SK-N-SH treated with all-trans-retinoic acid at 6 μM for 48 hours (cell line): Measurements from ENCODE around the gene PDZD2.

Experiments
- ATAC-seq: fragments of 200-7000 bp; cut with Tn5 transposase; 3 replicates; pipeline ENCODE4 v1.9.1; 2020; ENCODE audit warnings: mild to moderate bottlenecking, moderate library complexity
- ARNTL ChIP-seq: fragments of 450-650 bp; formaldehyde crosslinking; IDR thresholded peaks from 2 replicates; pipeline ENCODE4 v1.5.0; 2020; ENCODE audit warnings: low read depth, mild to moderate bottlenecking, moderate library complexity, borderline replicate concordance
- BACH2 ChIP-seq: fragments of 250-450 bp; sonication (Bioruptor Pico); IDR thresholded peaks from 2 replicates; pipeline ENCODE4 v1.9.0; 2021; ENCODE audit warnings: mild to moderate bottlenecking, borderline replicate concordance
- CSDC2 ChIP-seq: fragments of 250-450 bp; sonication (Bioruptor Pico); IDR thresholded peaks from 2 replicates; pipeline ENCODE4 v1.5.0; 2020; ENCODE audit warnings: mild to moderate bottlenecking, moderate library complexity
- ESRRG ChIP-seq: fragments of 250-450 bp; sonication (Bioruptor Pico); IDR thresholded peaks from 2 replicates; pipeline ENCODE4 v1.6.1; 2021; ENCODE audit warnings: mild to moderate bottlenecking
- GLIS3 ChIP-seq: fragments of 250-450 bp; sonication (Bioruptor Pico); IDR thresholded peaks from 2 replicates; pipeline ENCODE4 v1.5.0; 2020; ENCODE audit warnings: mild to moderate bottlenecking, moderate library complexity
- ISL1 ChIP-seq: fragments of 250-450 bp; sonication (Bioruptor Pico); IDR thresholded peaks from 2 replicates; pipeline ENCODE4 v2.1.2; 2022; ENCODE audit warnings: mild to moderate bottlenecking, moderate library complexity
- OSR1 ChIP-seq: fragments of 250-450 bp; sonication (Bioruptor Pico); IDR thresholded peaks from 2 replicates; pipeline ENCODE4 v1.8.0; 2022; ENCODE audit warnings: moderate library complexity, mild to moderate bottlenecking, inconsistent platforms
- PPARA ChIP-seq: fragments of 250-450 bp; sonication (Bioruptor Pico); IDR thresholded peaks from 2 replicates; pipeline ENCODE4 v1.5.0; 2020; ENCODE audit warnings: mild to moderate bottlenecking, borderline replicate concordance
- RARB ChIP-seq: fragments of 250-450 bp; sonication (Bioruptor Pico); IDR thresholded peaks from 2 replicates; pipeline ENCODE4 v1.8.0; 2021; ENCODE audit warnings: mild to moderate bottlenecking, moderate library complexity
- SNAI2 ChIP-seq: fragments of 250-450 bp; sonication (Bioruptor Pico); IDR thresholded peaks from 2 replicates; pipeline ENCODE4 v1.5.0; 2020; ENCODE audit warnings: mild to moderate bottlenecking, moderate library complexity
- TCF4 ChIP-seq: fragments of 250-450 bp; sonication (Bioruptor Pico); IDR thresholded peaks from 2 replicates; pipeline ENCODE4 v1.8.0; 2021; ENCODE audit warnings: mild to moderate bottlenecking, moderate library complexity, borderline replicate concordance
- TOX ChIP-seq: fragments of 250-450 bp; sonication (Bioruptor Pico); IDR thresholded peaks from 2 replicates; pipeline ENCODE4 v1.8.0; 2021; ENCODE audit warnings: mild to moderate bottlenecking, moderate library complexity, borderline replicate concordance
- ZC3H10 ChIP-seq: fragments of 250-450 bp; sonication (Bioruptor Pico); IDR thresholded peaks from 2 replicates; pipeline ENCODE4 v1.5.1; 2021; ENCODE audit warnings: mild to moderate bottlenecking, moderate library complexity
- ZFP3 ChIP-seq: fragments of 250-450 bp; sonication (Bioruptor Pico); IDR thresholded peaks from 2 replicates; pipeline ENCODE4 v1.5.0; 2020; ENCODE audit warnings: mild to moderate bottlenecking, moderate library complexity
- ZFP30 ChIP-seq: fragments of 450-650 bp; formaldehyde crosslinking; IDR thresholded peaks from 2 replicates; pipeline ENCODE4 v1.5.0; 2022; ENCODE audit warnings: mild to moderate bottlenecking, moderate library complexity
- ZNF565 ChIP-seq: fragments of 450-650 bp; formaldehyde crosslinking; conservative IDR thresholded peaks from 2 replicates; pipeline ENCODE4 v1.5.0; 2020; ENCODE audit warnings: low read depth, mild to moderate bottlenecking, moderate library complexity
- ZNF70 ChIP-seq: fragments of 450-650 bp; formaldehyde crosslinking; IDR thresholded peaks from 2 replicates; pipeline ENCODE4 v1.5.0; 2020; ENCODE audit warnings: mild to moderate bottlenecking, moderate library complexity
- ZNF8 ChIP-seq: fragments of 450-650 bp; formaldehyde crosslinking; IDR thresholded peaks from 2 replicates; pipeline ENCODE4 v1.5.0; 2020; ENCODE audit warnings: mild to moderate bottlenecking, moderate library complexity
- TF ChIP-seq, protein P1 (sequence below): fragments of 250-450 bp; sonication (Bioruptor Pico); IDR thresholded peaks from 2 replicates; pipeline ENCODE4 v1.8.0; 2021; ENCODE audit warnings: low read depth, mild to moderate bottlenecking, moderate library complexity, borderline replicate concordance
- TF ChIP-seq, protein P2 (sequence below): fragments of 250-450 bp; sonication (Bioruptor Pico); IDR thresholded peaks from 2 replicates; pipeline ENCODE4 v1.8.0; 2020; ENCODE audit warnings: mild to moderate bottlenecking, moderate library complexity, borderline replicate concordance
- TF ChIP-seq, protein P3 (sequence below): fragments of 250-450 bp; sonication (Bioruptor Pico); IDR thresholded peaks from 2 replicates; pipeline ENCODE4 v1.5.1; 2021; ENCODE audit warnings: mild to moderate bottlenecking, moderate library complexity
- TF ChIP-seq, protein P4 (sequence below): fragments of 250-450 bp; sonication (Bioruptor Pico); IDR thresholded peaks from 2 replicates; pipeline ENCODE4 v1.5.1; 2020; ENCODE audit warnings: low read depth, mild to moderate bottlenecking, moderate library complexity
- TF ChIP-seq, protein P5 (sequence below): fragments of 250-450 bp; sonication (Bioruptor Pico); IDR thresholded peaks from 2 replicates; pipeline ENCODE4 v1.5.0; 2020; ENCODE audit warnings: mild to moderate bottlenecking, moderate library complexity

PDZD2 gene

DNA sequence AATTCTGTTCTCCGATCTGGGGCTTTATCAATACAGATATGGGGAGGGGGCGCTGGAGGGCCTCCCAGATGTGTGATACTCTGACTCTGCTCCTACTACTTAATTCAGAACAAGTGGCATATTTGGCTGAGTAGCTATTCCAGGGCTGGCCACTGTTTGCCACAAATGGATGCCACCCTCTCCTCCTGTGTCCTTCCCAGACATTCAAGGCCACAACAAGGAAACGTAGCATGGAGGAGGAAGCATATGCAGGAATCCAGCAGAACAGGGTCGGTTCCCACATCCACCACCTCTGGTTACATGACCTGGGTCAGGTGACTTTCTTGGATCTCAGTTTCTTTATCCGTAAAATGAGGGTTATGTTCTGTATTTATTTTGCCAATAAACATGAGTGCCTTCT, 404.2 kb downstream of the PDZD2 start:
- no peak for ATAC-seq
- no peak for TF ChIP-seq ZNF70
- TF ChIP-seq, protein P1, sequence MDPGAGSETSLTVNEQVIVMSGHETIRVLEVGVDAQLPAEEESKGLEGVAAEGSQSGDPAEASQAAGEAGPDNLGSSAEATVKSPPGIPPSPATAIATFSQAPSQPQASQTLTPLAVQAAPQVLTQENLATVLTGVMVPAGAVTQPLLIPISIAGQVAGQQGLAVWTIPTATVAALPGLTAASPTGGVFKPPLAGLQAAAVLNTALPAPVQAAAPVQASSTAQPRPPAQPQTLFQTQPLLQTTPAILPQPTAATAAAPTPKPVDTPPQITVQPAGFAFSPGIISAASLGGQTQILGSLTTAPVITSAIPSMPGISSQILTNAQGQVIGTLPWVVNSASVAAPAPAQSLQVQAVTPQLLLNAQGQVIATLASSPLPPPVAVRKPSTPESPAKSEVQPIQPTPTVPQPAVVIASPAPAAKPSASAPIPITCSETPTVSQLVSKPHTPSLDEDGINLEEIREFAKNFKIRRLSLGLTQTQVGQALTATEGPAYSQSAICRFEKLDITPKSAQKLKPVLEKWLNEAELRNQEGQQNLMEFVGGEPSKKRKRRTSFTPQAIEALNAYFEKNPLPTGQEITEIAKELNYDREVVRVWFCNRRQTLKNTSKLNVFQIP (CRISPR knock-in tag), result no peak
- no peak for TF ChIP-seq RARB (CRISPR knock-in tag)
- TF ChIP-seq, protein P2, sequence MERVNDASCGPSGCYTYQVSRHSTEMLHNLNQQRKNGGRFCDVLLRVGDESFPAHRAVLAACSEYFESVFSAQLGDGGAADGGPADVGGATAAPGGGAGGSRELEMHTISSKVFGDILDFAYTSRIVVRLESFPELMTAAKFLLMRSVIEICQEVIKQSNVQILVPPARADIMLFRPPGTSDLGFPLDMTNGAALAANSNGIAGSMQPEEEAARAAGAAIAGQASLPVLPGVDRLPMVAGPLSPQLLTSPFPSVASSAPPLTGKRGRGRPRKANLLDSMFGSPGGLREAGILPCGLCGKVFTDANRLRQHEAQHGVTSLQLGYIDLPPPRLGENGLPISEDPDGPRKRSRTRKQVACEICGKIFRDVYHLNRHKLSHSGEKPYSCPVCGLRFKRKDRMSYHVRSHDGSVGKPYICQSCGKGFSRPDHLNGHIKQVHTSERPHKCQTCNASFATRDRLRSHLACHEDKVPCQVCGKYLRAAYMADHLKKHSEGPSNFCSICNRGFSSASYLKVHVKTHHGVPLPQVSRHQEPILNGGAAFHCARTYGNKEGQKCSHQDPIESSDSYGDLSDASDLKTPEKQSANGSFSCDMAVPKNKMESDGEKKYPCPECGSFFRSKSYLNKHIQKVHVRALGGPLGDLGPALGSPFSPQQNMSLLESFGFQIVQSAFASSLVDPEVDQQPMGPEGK (CRISPR knock-in tag), result no peak
- TF ChIP-seq, protein P3, sequence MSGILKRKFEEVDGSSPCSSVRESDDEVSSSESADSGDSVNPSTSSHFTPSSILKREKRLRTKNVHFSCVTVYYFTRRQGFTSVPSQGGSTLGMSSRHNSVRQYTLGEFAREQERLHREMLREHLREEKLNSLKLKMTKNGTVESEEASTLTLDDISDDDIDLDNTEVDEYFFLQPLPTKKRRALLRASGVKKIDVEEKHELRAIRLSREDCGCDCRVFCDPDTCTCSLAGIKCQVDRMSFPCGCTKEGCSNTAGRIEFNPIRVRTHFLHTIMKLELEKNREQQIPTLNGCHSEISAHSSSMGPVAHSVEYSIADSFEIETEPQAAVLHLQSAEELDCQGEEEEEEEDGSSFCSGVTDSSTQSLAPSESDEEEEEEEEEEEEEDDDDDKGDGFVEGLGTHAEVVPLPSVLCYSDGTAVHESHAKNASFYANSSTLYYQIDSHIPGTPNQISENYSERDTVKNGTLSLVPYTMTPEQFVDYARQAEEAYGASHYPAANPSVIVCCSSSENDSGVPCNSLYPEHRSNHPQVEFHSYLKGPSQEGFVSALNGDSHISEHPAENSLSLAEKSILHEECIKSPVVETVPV (CRISPR knock-in tag), result no peak
- TF ChIP-seq PPARA, result no peak
- no peak for TF ChIP-seq GLIS3 (CRISPR knock-in tag)
- no peak for TF ChIP-seq OSR1
- no peak for TF ChIP-seq ZC3H10 (CRISPR knock-in tag)
- TF ChIP-seq CSDC2 (CRISPR knock-in tag), result no peak
- no peak for TF ChIP-seq ZFP3 (CRISPR knock-in tag)
- no peak for TF ChIP-seq SNAI2 (CRISPR knock-in tag)
- no peak for TF ChIP-seq TOX (CRISPR knock-in tag)
- TF ChIP-seq, protein P4, sequence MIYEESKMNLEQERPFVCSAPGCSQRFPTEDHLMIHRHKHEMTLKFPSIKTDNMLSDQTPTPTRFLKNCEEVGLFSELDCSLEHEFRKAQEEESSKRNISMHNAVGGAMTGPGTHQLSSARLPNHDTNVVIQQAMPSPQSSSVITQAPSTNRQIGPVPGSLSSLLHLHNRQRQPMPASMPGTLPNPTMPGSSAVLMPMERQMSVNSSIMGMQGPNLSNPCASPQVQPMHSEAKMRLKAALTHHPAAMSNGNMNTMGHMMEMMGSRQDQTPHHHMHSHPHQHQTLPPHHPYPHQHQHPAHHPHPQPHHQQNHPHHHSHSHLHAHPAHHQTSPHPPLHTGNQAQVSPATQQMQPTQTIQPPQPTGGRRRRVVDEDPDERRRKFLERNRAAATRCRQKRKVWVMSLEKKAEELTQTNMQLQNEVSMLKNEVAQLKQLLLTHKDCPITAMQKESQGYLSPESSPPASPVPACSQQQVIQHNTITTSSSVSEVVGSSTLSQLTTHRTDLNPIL (CRISPR knock-in tag), result no peak
- TF ChIP-seq ISL1 (CRISPR knock-in tag), result no peak
- TF ChIP-seq ZNF8 (CRISPR knock-in tag), result no peak
- no peak for TF ChIP-seq ZFP30 (CRISPR knock-in tag)
- no peak for TF ChIP-seq ZNF565 (CRISPR knock-in tag)
- no peak for TF ChIP-seq BACH2
- TF ChIP-seq ARNTL (CRISPR knock-in tag), result no peak

DNA sequence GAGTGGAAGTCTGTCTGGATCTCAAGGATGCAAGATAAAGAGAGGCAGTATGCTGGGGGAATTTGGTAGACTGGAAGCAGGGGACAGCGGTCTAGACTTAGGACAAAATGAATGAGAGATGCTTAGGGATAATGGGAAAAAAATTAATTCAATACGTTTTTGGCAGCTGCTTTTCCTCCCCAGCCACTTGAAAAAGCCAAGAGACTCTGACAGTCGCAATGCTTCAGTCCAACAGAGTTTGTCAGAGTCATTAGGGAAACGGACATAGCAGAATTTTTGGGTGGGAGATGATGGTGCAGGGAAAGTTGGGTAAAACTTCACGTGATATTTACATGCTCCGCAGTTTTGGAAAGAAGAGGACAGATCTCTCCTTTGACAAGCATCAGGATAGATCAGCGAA, 405.5 kb downstream of the PDZD2 start:
- no peak for ATAC-seq
- TF ChIP-seq BACH2, result no peak
- no peak for TF ChIP-seq ZNF8 (CRISPR knock-in tag)
- TF ChIP-seq RARB (CRISPR knock-in tag), result no peak
- TF ChIP-seq ARNTL (CRISPR knock-in tag), result no peak
- no peak for TF ChIP-seq ESRRG

DNA sequence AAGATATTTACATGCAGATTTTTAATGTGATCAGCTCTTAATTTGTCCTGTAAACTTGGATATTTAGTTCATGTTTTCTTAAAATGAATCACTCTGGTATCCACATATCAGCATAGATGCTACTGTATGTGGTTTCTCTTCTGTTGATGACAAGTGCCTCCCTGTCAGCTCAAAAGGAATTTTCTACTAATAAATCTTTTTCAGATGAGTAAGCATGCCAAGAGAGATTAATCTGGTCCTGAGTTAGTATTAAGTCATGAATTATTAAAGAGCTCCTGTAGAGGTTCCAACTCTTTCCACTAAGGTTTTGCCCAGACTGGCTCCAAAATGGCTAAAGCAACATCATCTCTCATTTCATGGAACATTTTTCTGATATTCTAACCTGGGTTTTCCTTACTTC, 406.0 kb downstream of the PDZD2 start:
- TF ChIP-seq ISL1 (CRISPR knock-in tag), result peak; percentile 82
- TF ChIP-seq, protein P4 (CRISPR knock-in tag), result peak; percentile 51; the same call in 1 of the 2 replicates
- TF ChIP-seq, protein P5, sequence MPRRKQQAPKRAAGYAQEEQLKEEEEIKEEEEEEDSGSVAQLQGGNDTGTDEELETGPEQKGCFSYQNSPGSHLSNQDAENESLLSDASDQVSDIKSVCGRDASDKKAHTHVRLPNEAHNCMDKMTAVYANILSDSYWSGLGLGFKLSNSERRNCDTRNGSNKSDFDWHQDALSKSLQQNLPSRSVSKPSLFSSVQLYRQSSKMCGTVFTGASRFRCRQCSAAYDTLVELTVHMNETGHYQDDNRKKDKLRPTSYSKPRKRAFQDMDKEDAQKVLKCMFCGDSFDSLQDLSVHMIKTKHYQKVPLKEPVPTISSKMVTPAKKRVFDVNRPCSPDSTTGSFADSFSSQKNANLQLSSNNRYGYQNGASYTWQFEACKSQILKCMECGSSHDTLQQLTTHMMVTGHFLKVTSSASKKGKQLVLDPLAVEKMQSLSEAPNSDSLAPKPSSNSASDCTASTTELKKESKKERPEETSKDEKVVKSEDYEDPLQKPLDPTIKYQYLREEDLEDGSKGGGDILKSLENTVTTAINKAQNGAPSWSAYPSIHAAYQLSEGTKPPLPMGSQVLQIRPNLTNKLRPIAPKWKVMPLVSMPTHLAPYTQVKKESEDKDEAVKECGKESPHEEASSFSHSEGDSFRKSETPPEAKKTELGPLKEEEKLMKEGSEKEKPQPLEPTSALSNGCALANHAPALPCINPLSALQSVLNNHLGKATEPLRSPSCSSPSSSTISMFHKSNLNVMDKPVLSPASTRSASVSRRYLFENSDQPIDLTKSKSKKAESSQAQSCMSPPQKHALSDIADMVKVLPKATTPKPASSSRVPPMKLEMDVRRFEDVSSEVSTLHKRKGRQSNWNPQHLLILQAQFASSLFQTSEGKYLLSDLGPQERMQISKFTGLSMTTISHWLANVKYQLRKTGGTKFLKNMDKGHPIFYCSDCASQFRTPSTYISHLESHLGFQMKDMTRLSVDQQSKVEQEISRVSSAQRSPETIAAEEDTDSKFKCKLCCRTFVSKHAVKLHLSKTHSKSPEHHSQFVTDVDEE (CRISPR knock-in tag), result no peak
- no peak for TF ChIP-seq ARNTL (CRISPR knock-in tag)
- TF ChIP-seq OSR1, result no peak
- TF ChIP-seq TOX (CRISPR knock-in tag), result no peak
- TF ChIP-seq BACH2, result no peak
- TF ChIP-seq ZFP30 (CRISPR knock-in tag), result no peak
- TF ChIP-seq, protein P1 (CRISPR knock-in tag), result no peak
- no peak for TF ChIP-seq TCF4 (CRISPR knock-in tag)
- TF ChIP-seq, protein P2 (CRISPR knock-in tag), result no peak
- no peak for TF ChIP-seq CSDC2 (CRISPR knock-in tag)
- no peak for TF ChIP-seq SNAI2 (CRISPR knock-in tag)
- TF ChIP-seq ZC3H10 (CRISPR knock-in tag), result no peak
- TF ChIP-seq GLIS3 (CRISPR knock-in tag), result no peak
- no peak for TF ChIP-seq ZNF70
- no peak for TF ChIP-seq ZNF8 (CRISPR knock-in tag)

More for the DNA sequence above, 406.0 kb downstream of the PDZD2 start:
- peak; percentile 78 for ATAC-seq
